Loucy (cell line): ENCODE results near the gene DRD2.

Source experiments
- H2AFZ ChIP-seq: fragments of 200-600 bp; sonication (generic); 2 replicates; pipeline ENCODE4 v1.6.0; 2016; ENCODE audit warnings: antibody characterized with exemption, mild to moderate bottlenecking, low read length, moderate library complexity
- H3F3A ChIP-seq: fragments of 200-600 bp; 2 replicates; pipeline ENCODE4 v1.6.0; 2016; ENCODE audit warnings: antibody characterized with exemption, low read depth, mild to moderate bottlenecking
- H3K27me3 ChIP-seq: fragments of 200-600 bp; sonication (generic); 2 replicates; pipeline ENCODE4 v1.6.1; 2014; ENCODE audit warnings: low read length, mild to moderate bottlenecking; ENCODE audit not compliant: insufficient read depth, poor library complexity, severe bottlenecking
- H3K36me3 ChIP-seq: fragments of 200-600 bp; sonication (generic); 2 replicates; pipeline ENCODE4 v1.6.1; 2016; ENCODE audit warnings: low read length; ENCODE audit not compliant: insufficient read depth
- H3K4me1 ChIP-seq: fragments of 200-600 bp; sonication (generic); 2 replicates; pipeline ENCODE4 v1.5.1; 2014; ENCODE audit warnings: low read length, mild to moderate bottlenecking; ENCODE audit not compliant: insufficient read depth, poor library complexity, severe bottlenecking
- H3K4me2 ChIP-seq: fragments of 200-600 bp; sonication (generic); 2 replicates; pipeline ENCODE4 v1.6.0; 2014; ENCODE audit warnings: antibody characterized with exemption, low read length, low read depth, mild to moderate bottlenecking; ENCODE audit not compliant: poor library complexity, severe bottlenecking
- H3K4me3 ChIP-seq: fragments of 200-600 bp; sonication (generic); 2 replicates; pipeline ENCODE4 v1.5.1; 2014; ENCODE audit warnings: low read length, mild to moderate bottlenecking, mixed read lengths; ENCODE audit not compliant: poor library complexity, severe bottlenecking
- H3K79me2 ChIP-seq: fragments of 200-600 bp; sonication (generic); 2 replicates; pipeline ENCODE4 v1.6.1; 2014; ENCODE audit warnings: low read length; ENCODE audit not compliant: insufficient read depth
- H3K9ac ChIP-seq: fragments of 200-600 bp; sonication (generic); 2 replicates; pipeline ENCODE4 v1.6.0; 2014; ENCODE audit warnings: mild to moderate bottlenecking, low read depth, low read length, moderate library complexity; ENCODE audit not compliant: poor library complexity, severe bottlenecking
- H3K9me2 ChIP-seq: fragments of 200-600 bp; sonication (generic); replicated peaks from 2 replicates; pipeline ENCODE4 v1.6.1; 2016; ENCODE audit warnings: low read depth, low read length, mixed read lengths
- H3K9me3 ChIP-seq: fragments of 200-600 bp; sonication (generic); 2 replicates; pipeline ENCODE4 v1.6.1; 2014; ENCODE audit warnings: mild to moderate bottlenecking, antibody characterized with exemption, low read length, low read depth; ENCODE audit not compliant: insufficient read depth
- H4K20me1 ChIP-seq: fragments of 200-600 bp; sonication (generic); 2 replicates; pipeline ENCODE4 v1.6.0; 2014; ENCODE audit warnings: antibody characterized with exemption, low read length, mild to moderate bottlenecking; ENCODE audit not compliant: insufficient read depth, poor library complexity, severe bottlenecking
- CTCF ChIP-seq: fragments of 200-600 bp; sonication (generic); conservative IDR thresholded peaks from 2 replicates; pipeline ENCODE4 v1.5.1; 2014; ENCODE audit warnings: mild to moderate bottlenecking, antibody characterized with exemption, low read length
- EZH2phosphoT487 ChIP-seq: fragments of 200-600 bp; IDR thresholded peaks from 2 replicates; pipeline ENCODE4 v1.6.1; 2018; ENCODE audit warnings: antibody characterized with exemption, mild to moderate bottlenecking, moderate library complexity, borderline replicate concordance

The DRD2 gene

GRCh38 chr11:113449743-113450142, 25.5 kb downstream of the DRD2 start:
- Histone ChIP-seq H3K9ac (no peak overlapping the region), H3K4me3 (no peak overlapping the region), H4K20me1 (no peaks in the 10 kb centered on the region), H3K9me2 (no peaks in the 10 kb centered on the region), H3K4me2 (no peak overlapping the region), H2AFZ (no peak overlapping the region), H3F3A (no peaks in the 10 kb centered on the region), H3K9me3 (no peaks in the 10 kb centered on the region), H3K4me1 (peaks cover 4% of the 10 kb centered on the region), H3K79me2 (no peaks in the 10 kb centered on the region), H3K27me3 (no peaks in the 10 kb centered on the region), H3K36me3 (no peaks in the 10 kb centered on the region)
- TF ChIP-seq CTCF (no peak), EZH2phosphoT487 (no peak)

GRCh38 chr11:113448316-113448677, 26.9 kb downstream of the DRD2 start:
- Histone ChIP-seq H3K4me1 (peaks cover 4% of the 10 kb centered on the region), H3K27me3 (no peaks in the 10 kb centered on the region), H3K9me3 (no peaks in the 10 kb centered on the region), H3K9me2 (no peaks in the 10 kb centered on the region), H2AFZ (no peak overlapping the region), H3K36me3 (no peaks in the 10 kb centered on the region), H3K79me2 (no peaks in the 10 kb centered on the region), H3K4me2 (no peak overlapping the region), H3K4me3 (no peak overlapping the region), H4K20me1 (no peaks in the 10 kb centered on the region), H3K9ac (no peak overlapping the region), H3F3A (no peaks in the 10 kb centered on the region)
- no peak for TF ChIP-seq EZH2phosphoT487
- no peak for TF ChIP-seq CTCF

- Histone ChIP-seq H3K4me2 (no peak overlapping the region), H3K9ac (no peak overlapping the region), H3K9me2 (no peaks in the 10 kb centered on the region), H4K20me1 (no peaks in the 10 kb centered on the region), H3K9me3 (no peaks in the 10 kb centered on the region), H3K79me2 (no peaks in the 10 kb centered on the region), H3F3A (no peaks in the 10 kb centered on the region), H3K27me3 (no peaks in the 10 kb centered on the region), H2AFZ (no peak overlapping the region), H3K4me1 (peaks cover 4% of the 10 kb centered on the region), H3K4me3 (no peak overlapping the region), H3K36me3 (no peaks in the 10 kb centered on the region)
- TF ChIP-seq CTCF (no peak), EZH2phosphoT487 (no peak)
These were observed 27.4 kb downstream of the DRD2 start for GRCh38 chr11:113447621-113448315.
